ENCODE measurements around the gene NMT2.
A peak's percentile ranks its signal among the peaks of the same experiment; 100 is the strongest.

The NMT2 gene

GRCh38 chr10:15180736-15181135, 12.2 kb upstream of the NMT2 start:
- DNase-seq: no peak

DNA sequence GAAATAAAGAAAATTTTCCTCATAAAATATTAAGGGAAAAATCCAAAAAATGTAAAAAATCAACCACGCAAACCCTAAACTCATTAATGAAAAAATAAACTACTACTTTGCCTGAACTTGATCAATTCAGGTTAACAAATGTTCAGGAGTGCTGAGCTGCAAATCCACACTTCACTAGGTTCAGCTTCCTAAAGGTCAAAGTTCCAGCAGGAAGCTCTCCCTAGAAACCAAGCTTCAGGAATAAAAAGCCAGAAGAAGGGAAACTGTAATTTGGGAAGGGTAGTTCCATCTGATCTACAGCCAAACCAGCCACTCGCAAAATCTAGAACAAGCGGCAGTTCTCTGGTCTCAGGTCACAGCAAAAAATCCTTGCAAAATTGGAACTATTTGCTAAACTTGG, 7.8 kb upstream of the NMT2 start:
- no peak for DNase-seq

GRCh38 chr10:15175587-15175986, 7.1 kb upstream of the NMT2 start:
- no peak for DNase-seq

DNA sequence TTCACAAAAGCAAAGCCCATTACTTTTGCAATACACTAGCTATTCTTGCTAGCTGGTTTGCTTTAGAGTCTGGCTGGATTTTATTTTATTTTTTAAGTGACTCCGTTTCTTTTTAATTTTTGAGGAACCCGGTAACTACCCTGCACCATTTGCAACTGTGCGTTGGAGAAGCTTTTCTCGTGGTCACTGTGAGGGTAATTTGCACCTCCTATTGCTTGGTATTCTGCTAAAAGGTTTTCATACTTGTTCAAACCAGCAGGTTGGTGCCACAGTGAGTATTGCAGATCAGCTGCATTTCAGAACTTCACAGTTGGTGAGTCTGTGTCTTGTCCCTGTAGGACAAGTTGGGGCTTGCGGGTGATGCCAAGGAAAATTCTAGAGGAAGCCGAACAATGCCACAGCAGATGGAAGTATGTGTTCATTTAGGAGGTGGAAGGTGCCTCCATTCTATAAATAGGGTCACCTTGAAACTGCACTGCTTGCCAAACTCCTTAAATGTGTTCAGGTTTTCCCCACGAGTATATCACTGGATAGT, 3.9 kb upstream of the NMT2 start:
- DNase-seq: no peak

- peak; percentile 69 for DNase-seq
Observed at GRCh38 chr10:15169555-15170401, 1.3 kb upstream of the NMT2 start.

GRCh38 chr10:15168786-15169554, 477 bp upstream of the NMT2 start:
- DNase-seq: peak; percentile 95

GRCh38 chr10:15167411-15168290, 842 bp downstream of the NMT2 start:
- DNase-seq: peak; percentile 79

GRCh38 chr10:15166325-15166724, 2.2 kb downstream of the NMT2 start:
- DNase-seq: no peak

DNA sequence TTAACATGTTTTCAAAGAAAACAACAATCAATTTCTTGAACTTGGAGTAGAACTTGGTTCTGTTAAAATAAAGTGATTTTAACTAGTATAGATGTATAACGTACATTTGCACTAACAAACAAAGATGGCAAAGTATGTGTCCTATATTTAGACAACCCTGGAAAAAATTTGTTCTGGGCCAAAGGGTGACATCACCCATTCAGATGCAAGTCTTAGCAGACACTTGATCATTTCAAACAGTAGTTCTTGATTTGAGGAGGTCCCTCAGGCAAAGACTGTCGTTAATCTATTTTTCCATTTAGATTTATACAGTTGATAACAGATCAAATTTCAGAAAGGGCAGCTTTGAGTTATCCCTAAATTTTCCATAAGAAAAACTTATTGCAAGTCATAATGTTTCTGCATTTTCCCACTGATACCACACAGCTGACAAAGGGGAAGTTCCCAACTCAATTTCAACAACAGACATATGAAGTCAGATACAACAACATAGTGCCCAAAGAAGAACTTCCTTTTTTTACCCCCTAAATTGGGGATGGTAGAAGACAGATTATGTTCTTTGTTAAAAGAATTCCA, 5.2 kb downstream of the NMT2 start:
- DNase-seq: no peak

GRCh38 chr10:15158972-15159371, 9.5 kb downstream of the NMT2 start:
- DNase-seq: no peak

- no peak for DNase-seq
Observed at GRCh38 chr10:15158448-15158847, 10.0 kb downstream of the NMT2 start.

DNA sequence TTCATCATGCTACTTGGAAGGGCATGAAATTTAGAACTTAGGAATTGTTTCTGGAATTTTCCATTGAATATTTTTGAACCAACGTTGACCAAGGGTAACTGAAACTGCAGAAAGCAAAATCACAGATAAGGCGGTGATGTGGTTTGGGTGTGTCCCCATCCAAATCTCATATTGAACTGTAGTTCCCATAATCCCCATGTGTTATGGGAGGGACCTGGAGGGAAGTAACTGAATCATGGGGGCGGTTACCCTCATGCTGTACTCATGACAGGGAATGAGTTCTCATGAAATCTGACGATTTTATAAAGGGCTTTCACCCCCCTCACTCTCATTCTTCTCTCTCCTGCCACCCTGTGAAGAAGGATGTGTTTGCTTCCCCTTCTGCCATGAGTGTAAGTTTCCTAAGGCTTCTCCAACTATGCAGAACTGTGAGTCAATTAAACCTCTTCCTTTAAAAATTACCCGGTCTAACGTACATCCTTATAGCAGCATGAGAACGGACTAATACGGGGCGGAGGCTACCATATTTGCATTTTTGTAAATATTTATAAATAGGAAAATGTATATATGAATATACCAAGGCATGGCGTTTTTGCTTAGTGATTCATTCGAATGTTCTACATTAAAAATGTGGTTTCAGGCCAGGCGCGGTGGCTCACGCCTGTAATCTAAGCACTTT, 12.4 kb downstream of the NMT2 start:
- DNase-seq: no peak

GRCh38 chr10:15152556-15152955, 15.9 kb downstream of the NMT2 start:
- DNase-seq: no peak

DNA sequence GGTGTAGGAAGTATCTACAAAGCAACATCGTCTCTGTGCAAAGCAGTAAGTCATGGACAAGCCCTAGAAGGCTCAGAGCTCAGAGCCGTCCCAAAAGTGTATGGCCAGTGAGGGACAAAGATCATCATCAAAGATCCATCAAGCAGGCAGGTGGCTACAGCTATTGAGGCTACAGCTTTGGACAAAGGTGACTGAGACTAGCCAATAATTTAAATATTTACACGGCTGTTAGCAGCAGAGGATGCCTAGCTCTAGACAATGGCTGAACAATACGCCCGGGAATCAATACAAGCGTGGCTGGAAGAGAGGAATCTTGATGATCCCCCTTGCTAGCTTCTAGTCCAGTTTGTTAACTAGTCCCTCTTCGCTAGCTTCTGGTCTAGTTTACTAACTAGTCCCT, 17.9 kb downstream of the NMT2 start:
- no peak for DNase-seq

DNA sequence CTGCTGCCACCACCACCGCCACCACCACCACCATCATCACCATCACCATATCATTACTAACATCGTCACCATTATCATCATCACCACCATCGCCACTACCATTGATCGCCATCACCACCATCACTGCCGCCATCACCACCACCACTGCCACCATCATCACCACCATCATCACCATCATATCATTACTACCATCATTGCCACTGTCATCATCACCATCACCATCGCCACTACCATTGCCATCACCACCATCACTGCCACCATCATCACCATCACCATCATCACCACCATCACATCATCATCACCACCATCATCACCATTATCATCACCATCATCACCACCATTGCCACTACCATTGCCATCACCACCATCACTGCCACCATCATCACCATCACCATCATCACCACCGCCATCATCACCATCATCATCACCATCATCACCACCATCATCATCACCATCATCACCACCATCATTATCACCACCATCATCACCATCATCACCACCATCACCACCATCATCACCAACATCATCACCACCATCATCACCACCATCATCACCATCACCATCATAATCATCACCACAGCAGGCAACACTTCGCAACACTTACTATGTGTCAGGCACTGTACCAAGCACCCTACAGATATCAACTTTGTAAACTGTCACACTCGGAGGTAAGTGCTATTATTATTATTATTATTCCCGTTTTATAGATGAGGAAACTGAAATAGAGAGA, 19.3 kb downstream of the NMT2 start:
- DNase-seq: no peak

- DNase-seq: no peak
Observed at GRCh38 chr10:15147594-15148392, 20.7 kb downstream of the NMT2 start.

GRCh38 chr10:15146366-15146765, 22.1 kb downstream of the NMT2 start:
- DNase-seq: no peak

DNA sequence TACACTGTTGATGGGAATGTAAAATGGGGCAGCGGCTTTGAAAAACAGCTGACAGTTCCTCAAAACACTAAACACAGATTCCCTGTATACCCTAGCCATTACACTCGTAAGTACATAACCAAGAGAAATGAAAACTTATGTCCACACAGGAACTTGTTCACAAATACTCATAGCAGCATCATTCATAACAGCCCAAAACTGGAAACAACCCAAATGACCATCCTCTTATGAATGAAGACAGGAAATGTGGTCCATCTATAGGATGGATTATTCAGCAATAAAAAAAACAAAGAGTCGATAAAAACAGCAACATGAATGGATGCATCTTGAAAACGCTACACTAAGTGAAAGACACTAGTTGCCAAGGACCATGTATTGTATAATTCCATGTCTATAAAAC, 23.7 kb downstream of the NMT2 start:
- no peak for DNase-seq

- DNase-seq: no peak
Observed at GRCh38 chr10:15141136-15142054, 27.1 kb downstream of the NMT2 start.
